Endothelial cell of umbilical vein (primary cell): ENCODE results near the gene GNPTAB. TPM values are rescaled to one million over a fixed set of nuclear protein-coding genes. Genes with fewer than 3 reads are reported as not detected.

Experiments used
- BruUV-seq: library from RNA; stranded (reverse); fragments of 400-500 nt; replicated peaks from 2 replicates; lab custom pipeline; 2021; lab: Mats Ljungman, UMichigan
- CTCF ChIA-PET: fragments of 300-600, 350-600 bp; sonication (Branson Sonifier 250); formaldehyde crosslinking; loops from one replicate; lab custom pipeline; 2021; ENCODE audit warnings: antibody characterized with exemption, inconsistent platforms; lab: Charles Lee
- POLR2A ChIA-PET: fragments of 300-600, 350-600 bp; sonication (Branson Sonifier 250); formaldehyde crosslinking; loops from one replicate; lab custom pipeline; 2021; ENCODE audit warnings: antibody characterized with exemption, inconsistent platforms; lab: Charles Lee
- DNase-seq: peaks from one replicate; pipeline ENCODE4 v3.0.0-alpha.2; 2011; ENCODE audit warnings: low read depth, low spot score
- FAIRE-seq: peaks from 2 replicates; lab custom pipeline; 2011; peaks lifted over from hg19 to GRCh38; lab: Jason Lieb, UNC
- H2AFZ ChIP-seq: 2 replicates; pipeline ENCODE4 v1.6.0; 2012; ENCODE audit warnings: low read depth, low read length, control low read depth, inconsistent platforms
- H3K27ac ChIP-seq: 2 replicates; pipeline ENCODE4 v1.5.1; 2011; ENCODE audit warnings: low read depth, mild to moderate bottlenecking, control low read depth, low read length, moderate library complexity; ENCODE audit not compliant: insufficient read depth
- H3K27me3 ChIP-seq, 2 experiments: 2 replicates each; pipeline versions ENCODE4 v1.6.0 to v1.6.1; 2011; ENCODE audit warnings: low read length in 2 of 2, mixed read lengths in 1 of 2; ENCODE audit not compliant: control insufficient read depth in 2 of 2, insufficient read depth in 2 of 2
- H3K36me3 ChIP-seq, 2 experiments: 2 replicates in 1 of 2; 3 replicates in 1 of 2; pipeline ENCODE4 v1.5.1; 2011; ENCODE audit warnings: low read length in 2 of 2, mild to moderate bottlenecking in 1 of 2, moderate library complexity in 1 of 2; ENCODE audit not compliant: control insufficient read depth in 2 of 2, insufficient read depth in 2 of 2; ENCODE audit errors: extremely low read depth in 1 of 2
- H3K4me1 ChIP-seq: 3 replicates; pipeline ENCODE4 v1.5.1; 2011; ENCODE audit warnings: mild to moderate bottlenecking, low read length; ENCODE audit not compliant: control insufficient read depth, insufficient read depth; ENCODE audit errors: extremely low read depth
- H3K4me2 ChIP-seq: 2 replicates; pipeline ENCODE4 v1.6.1; 2011; ENCODE audit warnings: low read length, control low read depth, mixed read lengths; ENCODE audit not compliant: insufficient read depth
- H3K4me3 ChIP-seq, 3 experiments: fragments of 200-600 bp in 1 of 3; sonication (generic), shearing (Covaris generic) in 1 of 3; replicated peaks in 1 of 3; 2 replicates each; pipeline ENCODE4 v1.5.1; 2011 to 2016; ENCODE audit warnings: control low read depth in 3 of 3, low read length in 3 of 3, mild to moderate bottlenecking in 2 of 3, inconsistent platforms in 1 of 3, low read depth in 1 of 3, moderate library complexity in 1 of 3; ENCODE audit not compliant: insufficient read depth in 1 of 3
- H3K79me2 ChIP-seq: 2 replicates; pipeline ENCODE4 v1.6.0; 2012; ENCODE audit warnings: low read length, inconsistent platforms; ENCODE audit not compliant: control insufficient read depth, insufficient read depth
- H3K9ac ChIP-seq: replicated peaks from 2 replicates; pipeline ENCODE3; 2011; ENCODE audit warnings: low read length, control low read depth; ENCODE audit not compliant: insufficient read depth; ENCODE audit errors: extremely low read depth
- H3K9me1 ChIP-seq: replicated peaks from 3 replicates; pipeline ENCODE4 v1.6.0; 2011; ENCODE audit warnings: mild to moderate bottlenecking, low read length; ENCODE audit not compliant: control insufficient read depth, insufficient read depth; ENCODE audit errors: extremely low read depth
- H3K9me3 ChIP-seq: replicated peaks from 2 replicates; pipeline ENCODE4 v1.5.1; 2012; ENCODE audit warnings: low read length, inconsistent platforms; ENCODE audit not compliant: control insufficient read depth, insufficient read depth
- H4K20me1 ChIP-seq: replicated peaks from 2 replicates; pipeline ENCODE3; 2011; ENCODE audit warnings: mild to moderate bottlenecking, low read length; ENCODE audit not compliant: control insufficient read depth, insufficient read depth; ENCODE audit errors: extremely low read depth
- CTCF ChIP-seq, 2 donors: IDR thresholded peaks; 1 replicate in 1 of 2; 2 replicates in 1 of 2; pipeline ENCODE4 v1.5.1; 2011; ENCODE audit warnings: low read length in 2 of 2, mild to moderate bottlenecking in 2 of 2, moderate library complexity in 2 of 2, control low read depth in 1 of 2, inconsistent platforms in 1 of 2, low read depth in 1 of 2; ENCODE audit not compliant: insufficient read depth in 1 of 2; ENCODE audit errors: extremely low read depth in 1 of 2
- EZH2 ChIP-seq: IDR thresholded peaks from 2 replicates; pipeline ENCODE4 v1.6.1; 2012; ENCODE audit warnings: borderline replicate concordance, low read depth, mild to moderate bottlenecking, moderate library complexity, low read length, inconsistent platforms; ENCODE audit not compliant: severe bottlenecking
- FOS ChIP-seq: IDR thresholded peaks from 2 replicates; pipeline ENCODE4 v1.6.1; 2011; ENCODE audit warnings: mild to moderate bottlenecking, low read length, moderate library complexity, borderline replicate concordance; ENCODE audit not compliant: insufficient read depth
- GATA2 ChIP-seq: IDR thresholded peaks from 2 replicates; pipeline ENCODE4 v1.7.0; 2011; ENCODE audit warnings: low read depth, mild to moderate bottlenecking, moderate library complexity, mixed read lengths, low read length; ENCODE audit not compliant: insufficient read length, insufficient read depth
- JUN ChIP-seq: IDR thresholded peaks from 2 replicates; pipeline ENCODE4 v1.6.1; 2011; ENCODE audit warnings: borderline replicate concordance, low read depth; ENCODE audit not compliant: insufficient read length, insufficient read depth
- MYC ChIP-seq: IDR thresholded peaks from one replicate; pipeline ENCODE4 v1.6.1; 2011; ENCODE audit warnings: mild to moderate bottlenecking, low read depth, low read length
- POLR2A ChIP-seq: IDR thresholded peaks from 2 replicates; pipeline ENCODE4 v1.6.1; 2012; ENCODE audit warnings: low read depth, mild to moderate bottlenecking, control low read depth, low read length
- POLR2AphosphoS5 ChIP-seq: IDR thresholded peaks from 2 replicates; pipeline ENCODE4 v1.6.1; 2012; ENCODE audit warnings: low read depth, mild to moderate bottlenecking, control low read depth, low read length, moderate library complexity; ENCODE audit not compliant: insufficient read depth
- dilution Hi-C: fragments of 300-500 bp; cut with MboI; formaldehyde crosslinking; loops from one replicate; pipeline ENCODE4 v1.15.0; 2019; ENCODE audit warnings: low sequenced_read_pairs; ENCODE audit not compliant: extremely low pct_ligation_motif_present
- intact Hi-C: fragments of 100-400 bp; cut with micrococcal nuclease; formaldehyde crosslinking; loops from one replicate; pipeline ENCODE4 v1.10.0; 2022
- polyA plus RNA-seq, 4 experiments: library from polyadenylated mRNA; depleted of rRNA in 3 of 4; stranded (reverse) in 3 of 4; unstranded in 1 of 4; fragments of >200 nt; gene quantifications; 2 replicates each; pipeline versions ENCODE4 v1.2.1 to v1.2.3, GENCODE V29; 2011 to 2012; ENCODE audit warnings: missing spikeins in 1 of 4
- total RNA-seq: library from RNA; stranded (reverse); gene quantifications from 2 replicates; pipeline ENCODE4 v1.2.3, GENCODE V29; 2021
- TF ChIP-seq, protein P1 (sequence below): IDR thresholded peaks from 2 replicates; pipeline ENCODE4 v1.6.1; 2011; ENCODE audit not compliant: insufficient read depth, insufficient read length

GNPTAB gene
- total and polyA plus RNA-seq, 2 donors (not counting 3 experiments of a cell fraction or from before 2014, with no cell fraction given): 15.6 to 39.5 TPM

DNA sequence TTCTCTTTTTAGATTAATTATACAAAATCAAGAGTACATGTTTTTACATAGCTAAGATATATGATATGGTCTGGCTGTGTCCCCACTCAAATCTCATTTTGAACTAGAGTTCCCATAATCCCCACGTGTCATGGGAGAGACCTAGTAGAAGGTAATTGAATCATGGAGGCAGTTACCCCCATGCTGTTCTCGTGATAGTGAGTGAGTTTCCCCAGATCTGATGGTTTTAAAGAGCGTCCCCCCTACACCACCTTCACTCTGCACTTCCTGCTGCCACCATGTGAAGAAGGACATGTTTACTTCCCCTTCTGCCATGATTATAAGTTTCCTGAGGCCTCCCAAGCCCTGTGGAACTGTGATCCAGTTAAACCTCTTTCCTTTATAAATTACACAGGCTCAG lies 25.2 kb upstream of the GNPTAB start:
- ChIA-PET POLR2A (no interaction called here), CTCF (interaction anchor here (0.9 to 1.3 kb wide), 4 partner anchors 9 to 20 kb away, joined by 3 to 6 read pairs (median 3); no protein-coding TSS in a partner anchor)
- no TSS peak for BruUV-seq
- Histone ChIP-seq H3K9ac (no peak overlapping the region), H3K4me3 (no peak overlapping the region), H3K27ac (no peak overlapping the region), H2AFZ (no peak overlapping the region), H3K9me3 (no peaks in the 10 kb centered on the region), H3K4me1 (no peaks in the 10 kb centered on the region), H3K27me3 (no peaks in the 10 kb centered on the region), H3K79me2 (no peaks in the 10 kb centered on the region), H3K9me1 (no peaks in the 10 kb centered on the region), H3K36me3 (no peaks in the 10 kb centered on the region), H4K20me1 (no peaks in the 10 kb centered on the region), H3K4me2 (no peak overlapping the region)
- DNase-seq (no peak), FAIRE-seq (no peak)
- TF ChIP-seq FOS (no peak), POLR2A (no peak), MYC (no peak), CTCF (IDR thresholded peaks at IDR 0.05; ENCODE audit: extremely low read depth in 1 of 2, insufficient read depth in 1 of 2, low read depth in 1 of 2, low read length in 2 of 2) (no peak), JUN (no peak), EZH2 (no peak), GATA2 (no peak), POLR2AphosphoS5 (no peak)
- TF ChIP-seq, protein P1, sequence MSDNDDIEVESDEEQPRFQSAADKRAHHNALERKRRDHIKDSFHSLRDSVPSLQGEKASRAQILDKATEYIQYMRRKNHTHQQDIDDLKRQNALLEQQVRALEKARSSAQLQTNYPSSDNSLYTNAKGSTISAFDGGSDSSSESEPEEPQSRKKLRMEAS: no peak
- intact Hi-C loops: no loop called here
- dilution Hi-C loops: no loop called here
